Measurements from ENCODE around the gene NCKAP5. TPM values are rescaled to one million over a fixed set of nuclear protein-coding genes. Genes with fewer than 3 reads are reported as not detected.

NCKAP5 gene
- total and polyA plus RNA-seq, 2 donors, result 1.9 to 2.0 TPM

GRCh38 chr2:133173224-133173623 is 395.0 kb downstream of the NCKAP5 start:
- Histone ChIP-seq H3K27ac (ENCODE audit: low read depth in 1 of 2, low read length in 1 of 2) (no peak overlapping the region), H3K4me1 (ENCODE audit: control insufficient read depth in 2 of 2, insufficient read depth in 2 of 2, low read length in 2 of 2) (no peaks in the 10 kb centered on the region), H3K4me3 (ENCODE audit: low read length in 2 of 2) (no peak overlapping the region), H3K36me3 (ENCODE audit: control insufficient read depth in 2 of 2, insufficient read depth in 2 of 2, low read length in 1 of 2) (no peaks in the 10 kb centered on the region), H3K9me3 (ENCODE audit: control insufficient read depth in 2 of 2, insufficient read depth in 1 of 2, low read length in 1 of 2) (no peaks in the 10 kb centered on the region), H3K27me3 (ENCODE audit: control insufficient read depth in 2 of 2, insufficient read depth in 1 of 2, low read length in 1 of 2) (no peaks in the 10 kb centered on the region)
- DNase-seq (ENCODE audit: low read depth in 6 of 9, low spot score in 9 of 9), result no peak

- DNase-seq (ENCODE audit: low read depth in 6 of 9, low spot score in 9 of 9), result peak; percentile 14 to 72 (median 38)
- no peaks in the 10 kb centered on the region for H3K27me3 ChIP-seq (ENCODE audit: control insufficient read depth in 2 of 2, insufficient read depth in 1 of 2, low read length in 1 of 2)
- H3K27ac ChIP-seq (ENCODE audit: low read depth in 1 of 2, low read length in 1 of 2), result no peak overlapping the region
- no peak overlapping the region for H3K4me3 ChIP-seq (ENCODE audit: low read length in 2 of 2)
- no peaks in the 10 kb centered on the region for H3K9me3 ChIP-seq (ENCODE audit: control insufficient read depth in 2 of 2, insufficient read depth in 1 of 2, low read length in 1 of 2)
- no peaks in the 10 kb centered on the region for H3K36me3 ChIP-seq (ENCODE audit: control insufficient read depth in 2 of 2, insufficient read depth in 2 of 2, low read length in 1 of 2)
- 11% methylated on average over 3 of the region's 3 CpGs for WGBS
- no peaks in the 10 kb centered on the region for H3K4me1 ChIP-seq (ENCODE audit: control insufficient read depth in 2 of 2, insufficient read depth in 2 of 2, low read length in 2 of 2)
Observed at GRCh38 chr2:133171393-133172004, 396.8 kb downstream of the NCKAP5 start.

- no peak overlapping the region for H3K27ac ChIP-seq (ENCODE audit: low read depth in 1 of 2, low read length in 1 of 2)
- H3K27me3 ChIP-seq (ENCODE audit: control insufficient read depth in 2 of 2, insufficient read depth in 1 of 2, low read length in 1 of 2), result no peaks in the 10 kb centered on the region
- no peaks in the 10 kb centered on the region for H3K9me3 ChIP-seq (ENCODE audit: control insufficient read depth in 2 of 2, insufficient read depth in 1 of 2, low read length in 1 of 2)
- no peak overlapping the region for H3K4me3 ChIP-seq (ENCODE audit: low read length in 2 of 2)
- H3K36me3 ChIP-seq (ENCODE audit: control insufficient read depth in 2 of 2, insufficient read depth in 2 of 2, low read length in 1 of 2), result no peaks in the 10 kb centered on the region
- DNase-seq (ENCODE audit: low read depth in 6 of 9, low spot score in 9 of 9), result no peak
- no peaks in the 10 kb centered on the region for H3K4me1 ChIP-seq (ENCODE audit: control insufficient read depth in 2 of 2, insufficient read depth in 2 of 2, low read length in 2 of 2)
- 76% methylated on average over 10 of the region's 10 CpGs for WGBS
Observed at GRCh38 chr2:133169274-133169912, 398.9 kb downstream of the NCKAP5 start.

- Histone ChIP-seq H3K4me1 (ENCODE audit: control insufficient read depth in 2 of 2, insufficient read depth in 2 of 2, low read length in 2 of 2) (no peaks in the 10 kb centered on the region), H3K9me3 (ENCODE audit: control insufficient read depth in 2 of 2, insufficient read depth in 1 of 2, low read length in 1 of 2) (no peaks in the 10 kb centered on the region), H3K36me3 (ENCODE audit: control insufficient read depth in 2 of 2, insufficient read depth in 2 of 2, low read length in 1 of 2) (no peaks in the 10 kb centered on the region), H3K27ac (ENCODE audit: low read depth in 1 of 2, low read length in 1 of 2) (no peak overlapping the region), H3K27me3 (ENCODE audit: control insufficient read depth in 2 of 2, insufficient read depth in 1 of 2, low read length in 1 of 2) (no peaks in the 10 kb centered on the region), H3K4me3 (ENCODE audit: low read length in 2 of 2) (no peak overlapping the region)
- no peak for DNase-seq (ENCODE audit: low read depth in 6 of 9, low spot score in 9 of 9)
- 98% methylated on average over 3 of the region's 3 CpGs for WGBS
Observed at GRCh38 chr2:133167990-133168389, 400.3 kb downstream of the NCKAP5 start.

- Histone ChIP-seq H3K4me1 (ENCODE audit: control insufficient read depth in 2 of 2, insufficient read depth in 2 of 2, low read length in 2 of 2) (no peaks in the 10 kb centered on the region), H3K9me3 (ENCODE audit: control insufficient read depth in 2 of 2, insufficient read depth in 1 of 2, low read length in 1 of 2) (no peaks in the 10 kb centered on the region), H3K4me3 (ENCODE audit: low read length in 2 of 2) (no peak overlapping the region), H3K27me3 (ENCODE audit: control insufficient read depth in 2 of 2, insufficient read depth in 1 of 2, low read length in 1 of 2) (no peaks in the 10 kb centered on the region), H3K36me3 (ENCODE audit: control insufficient read depth in 2 of 2, insufficient read depth in 2 of 2, low read length in 1 of 2) (no peaks in the 10 kb centered on the region), H3K27ac (ENCODE audit: low read depth in 1 of 2, low read length in 1 of 2) (no peak overlapping the region)
- DNase-seq (ENCODE audit: low read depth in 6 of 9, low spot score in 9 of 9), result no peak
- WGBS, result 88% methylated on average over 3 of the region's 3 CpGs
Observed at GRCh38 chr2:133167223-133167622, 401.0 kb downstream of the NCKAP5 start.

- Histone ChIP-seq H3K9me3 (ENCODE audit: control insufficient read depth in 2 of 2, insufficient read depth in 1 of 2, low read length in 1 of 2) (no peaks in the 10 kb centered on the region), H3K27me3 (ENCODE audit: control insufficient read depth in 2 of 2, insufficient read depth in 1 of 2, low read length in 1 of 2) (no peaks in the 10 kb centered on the region), H3K4me1 (ENCODE audit: control insufficient read depth in 2 of 2, insufficient read depth in 2 of 2, low read length in 2 of 2) (no peaks in the 10 kb centered on the region), H3K4me3 (ENCODE audit: low read length in 2 of 2) (no peak overlapping the region), H3K36me3 (ENCODE audit: control insufficient read depth in 2 of 2, insufficient read depth in 2 of 2, low read length in 1 of 2) (no peaks in the 10 kb centered on the region), H3K27ac (ENCODE audit: low read depth in 1 of 2, low read length in 1 of 2) (no peak overlapping the region)
- no peak for DNase-seq (ENCODE audit: low read depth in 6 of 9, low spot score in 9 of 9)
- 90% methylated on average over 2 of the region's 2 CpGs for WGBS
Observed at GRCh38 chr2:133166031-133166430, 402.2 kb downstream of the NCKAP5 start.

GRCh38 chr2:133163111-133163510 is 405.2 kb downstream of the NCKAP5 start:
- Histone ChIP-seq H3K27me3 (ENCODE audit: control insufficient read depth in 2 of 2, insufficient read depth in 1 of 2, low read length in 1 of 2) (no peaks in the 10 kb centered on the region), H3K9me3 (ENCODE audit: control insufficient read depth in 2 of 2, insufficient read depth in 1 of 2, low read length in 1 of 2) (no peaks in the 10 kb centered on the region), H3K4me3 (ENCODE audit: low read length in 2 of 2) (no peak overlapping the region), H3K4me1 (ENCODE audit: control insufficient read depth in 2 of 2, insufficient read depth in 2 of 2, low read length in 2 of 2) (no peaks in the 10 kb centered on the region), H3K27ac (ENCODE audit: low read depth in 1 of 2, low read length in 1 of 2) (no peak overlapping the region), H3K36me3 (ENCODE audit: control insufficient read depth in 2 of 2, insufficient read depth in 2 of 2, low read length in 1 of 2) (no peaks in the 10 kb centered on the region)
- 88% methylated on average over 4 of the region's 4 CpGs for WGBS
- no peak for DNase-seq (ENCODE audit: low read depth in 6 of 9, low spot score in 9 of 9)

- DNase-seq (ENCODE audit: low read depth in 6 of 9, low spot score in 9 of 9), result no peak
- Histone ChIP-seq H3K27ac (ENCODE audit: low read depth in 1 of 2, low read length in 1 of 2) (no peak overlapping the region), H3K4me3 (ENCODE audit: low read length in 2 of 2) (no peak overlapping the region), H3K9me3 (ENCODE audit: control insufficient read depth in 2 of 2, insufficient read depth in 1 of 2, low read length in 1 of 2) (no peaks in the 10 kb centered on the region), H3K27me3 (ENCODE audit: control insufficient read depth in 2 of 2, insufficient read depth in 1 of 2, low read length in 1 of 2) (no peaks in the 10 kb centered on the region), H3K4me1 (ENCODE audit: control insufficient read depth in 2 of 2, insufficient read depth in 2 of 2, low read length in 2 of 2) (no peaks in the 10 kb centered on the region), H3K36me3 (ENCODE audit: control insufficient read depth in 2 of 2, insufficient read depth in 2 of 2, low read length in 1 of 2) (no peaks in the 10 kb centered on the region)
Observed at GRCh38 chr2:133158442-133158841, 409.8 kb downstream of the NCKAP5 start.

- DNase-seq (ENCODE audit: low read depth in 6 of 9, low spot score in 9 of 9), result no peak
- no peaks in the 10 kb centered on the region for H3K4me1 ChIP-seq (ENCODE audit: control insufficient read depth in 2 of 2, insufficient read depth in 2 of 2, low read length in 2 of 2)
- H3K9me3 ChIP-seq (ENCODE audit: control insufficient read depth in 2 of 2, insufficient read depth in 1 of 2, low read length in 1 of 2), result no peaks in the 10 kb centered on the region
- H3K4me3 ChIP-seq (ENCODE audit: low read length in 2 of 2), result no peak overlapping the region
- WGBS, result 0% methylated on average over 1 of the region's 1 CpG
- H3K27ac ChIP-seq (ENCODE audit: low read depth in 1 of 2, low read length in 1 of 2), result no peak overlapping the region
- no peaks in the 10 kb centered on the region for H3K27me3 ChIP-seq (ENCODE audit: control insufficient read depth in 2 of 2, insufficient read depth in 1 of 2, low read length in 1 of 2)
- no peaks in the 10 kb centered on the region for H3K36me3 ChIP-seq (ENCODE audit: control insufficient read depth in 2 of 2, insufficient read depth in 2 of 2, low read length in 1 of 2)
Observed at GRCh38 chr2:133158024-133158423, 410.2 kb downstream of the NCKAP5 start.

Measured in thymus (tissue), 11 donors.